Stomach smooth muscle (tissue), 2 donors: ENCODE results near the gene S100A7A.

Experiments
- H3K27ac ChIP-seq: one replicate; pipeline ENCODE4 v1.7.0; 2013; ENCODE audit warnings: mild to moderate bottlenecking, low read length, inconsistent platforms
- H3K27me3 ChIP-seq, 2 donors: one replicate each; pipeline ENCODE4 v1.7.0; 2013; ENCODE audit warnings: low read length in 2 of 2; ENCODE audit not compliant: insufficient read depth in 2 of 2, control insufficient read depth in 1 of 2
- H3K36me3 ChIP-seq, 2 donors: one replicate each; pipeline ENCODE4 v1.7.0; 2013; ENCODE audit warnings: low read length in 2 of 2; ENCODE audit not compliant: control insufficient read depth in 2 of 2, insufficient read depth in 2 of 2
- H3K4me1 ChIP-seq: one replicate; pipeline ENCODE4 v1.7.0; 2013; ENCODE audit warnings: low read length; ENCODE audit not compliant: control insufficient read depth, insufficient read depth
- H3K4me3 ChIP-seq, 2 donors: one replicate each; pipeline ENCODE4 v1.7.0; 2013; ENCODE audit warnings: low read length in 2 of 2
- H3K9ac ChIP-seq, 2 donors: one replicate each; pipeline ENCODE4 v1.7.0; 2013; ENCODE audit warnings: low read length in 2 of 2, mild to moderate bottlenecking in 1 of 2
- H3K9me3 ChIP-seq, 2 donors: one replicate each; pipeline ENCODE4 v1.7.0; 2013; ENCODE audit warnings: low read length in 2 of 2; ENCODE audit not compliant: control insufficient read depth in 2 of 2
- donor health status: healthy.
- donor health status: Pancreatic carcinoma.

S100A7A gene

GRCh38 chr1:153415850-153416570 lies at the start of gene S100A7A:
Gene S100A7A (plus strand): TSS chr1:153416520. CDS start chr1:153418083, 1,563 bp downstream.
- Histone ChIP-seq H3K36me3 (no peaks in the 10 kb centered on the region), H3K4me1 (no peaks in the 10 kb centered on the region), H3K4me3 (no peak within 1 kb of the TSS), H3K9me3 (peaks cover 0 to 6% of the 10 kb centered on the region in 2 donors), H3K27ac (no peak within 1 kb of the TSS), H3K9ac (no peak within 1 kb of the TSS), H3K27me3 (peaks cover 3 to 4% of the 10 kb centered on the region in 2 donors)

- H3K4me3 ChIP-seq = no peak overlapping the region
- H3K36me3 ChIP-seq = no peaks in the 10 kb centered on the region
- H3K27me3 ChIP-seq = peaks cover 5 to 7% of the 10 kb centered on the region in 2 donors
- H3K27ac ChIP-seq = no peak overlapping the region
- no peaks in the 10 kb centered on the region for H3K9me3 ChIP-seq
- no peaks in the 10 kb centered on the region for H3K4me1 ChIP-seq
- no peak overlapping the region for H3K9ac ChIP-seq
Observed at GRCh38 chr1:153367090-153367489, 49.2 kb upstream of the S100A7A start.

- Histone ChIP-seq H3K27ac (no peak overlapping the region), H3K4me1 (no peaks in the 10 kb centered on the region)
Observed at GRCh38 chr1:153368495-153368894, 47.8 kb upstream of the S100A7A start.

GRCh38 chr1:153370146-153370545 lies 46.2 kb upstream of the S100A7A start:
- H3K27me3 ChIP-seq = peaks cover 4% of the 10 kb centered on the region in 2 donors
- no peaks in the 10 kb centered on the region for H3K36me3 ChIP-seq
- no peaks in the 10 kb centered on the region for H3K4me1 ChIP-seq
- H3K9me3 ChIP-seq = no peaks in the 10 kb centered on the region
- no peak overlapping the region for H3K27ac ChIP-seq
- no peak overlapping the region for H3K4me3 ChIP-seq
- H3K9ac ChIP-seq = no peak overlapping the region

More at GRCh38 chr1:153368495-153368894, 47.8 kb upstream of the S100A7A start:
- Histone ChIP-seq H3K36me3 (no peaks in the 10 kb centered on the region), H3K9me3 (no peaks in the 10 kb centered on the region), H3K9ac (no peak overlapping the region), H3K27me3 (peaks cover 4 to 5% of the 10 kb centered on the region in 2 donors), H3K4me3 (no peak overlapping the region)

- no peak overlapping the region for H3K9ac ChIP-seq
- H3K27ac ChIP-seq = no peak overlapping the region
- H3K9me3 ChIP-seq = no peaks in the 10 kb centered on the region
- no peaks in the 10 kb centered on the region for H3K36me3 ChIP-seq
- H3K4me1 ChIP-seq = no peaks in the 10 kb centered on the region
- no peak overlapping the region for H3K4me3 ChIP-seq
- peaks cover 0 to 4% of the 10 kb centered on the region in 2 donors for H3K27me3 ChIP-seq
Observed at GRCh38 chr1:153371231-153371630, 45.1 kb upstream of the S100A7A start.

- Histone ChIP-seq H3K4me1 (no peaks in the 10 kb centered on the region), H3K27ac (no peak overlapping the region), H3K9ac (no peak overlapping the region), H3K4me3 (no peak overlapping the region), H3K27me3 (peaks cover 0 to 2% of the 10 kb centered on the region in 2 donors), H3K9me3 (no peaks in the 10 kb centered on the region), H3K36me3 (no peaks in the 10 kb centered on the region)
Observed at GRCh38 chr1:153372571-153372970, 43.7 kb upstream of the S100A7A start.

- Histone ChIP-seq H3K9ac (no peak overlapping the region), H3K27ac (no peak overlapping the region), H3K36me3 (no peaks in the 10 kb centered on the region), H3K4me1 (no peaks in the 10 kb centered on the region), H3K9me3 (no peaks in the 10 kb centered on the region), H3K4me3 (no peak overlapping the region), H3K27me3 (peaks cover 0 to 2% of the 10 kb centered on the region in 2 donors)
Observed at GRCh38 chr1:153374071-153374470, 42.2 kb upstream of the S100A7A start.

- Histone ChIP-seq H3K27me3 (peaks cover 0 to 2% of the 10 kb centered on the region in 2 donors), H3K36me3 (no peaks in the 10 kb centered on the region), H3K4me3 (no peak within 1 kb of the TSS), H3K9me3 (peaks cover 0 to under 1% of the 10 kb centered on the region in 2 donors), H3K4me1 (no peaks in the 10 kb centered on the region), H3K9ac (no peak within 1 kb of the TSS), H3K27ac (no peak within 1 kb of the TSS)
Observed at GRCh38 chr1:153375511-153375910, 40.8 kb upstream of the S100A7A start, which contains the start of gene S100A12. Gene S100A12 (minus strand): TSS chr1:153375621. CDS start chr1:153374592, 1,029 bp downstream.

GRCh38 chr1:153379591-153379990 lies 36.7 kb upstream of the S100A7A start:
- H3K27ac ChIP-seq = no peak overlapping the region
- H3K36me3 ChIP-seq = no peaks in the 10 kb centered on the region
- H3K9ac ChIP-seq = no peak overlapping the region
- H3K9me3 ChIP-seq = peaks cover 0 to 3% of the 10 kb centered on the region in 2 donors
- H3K4me1 ChIP-seq = no peaks in the 10 kb centered on the region
- no peak overlapping the region for H3K4me3 ChIP-seq
- peaks cover 0 to 2% of the 10 kb centered on the region in 2 donors for H3K27me3 ChIP-seq

GRCh38 chr1:153380711-153381110 lies 35.6 kb upstream of the S100A7A start:
- H3K9me3 ChIP-seq = peaks cover 0 to 3% of the 10 kb centered on the region in 2 donors
- H3K4me1 ChIP-seq = no peaks in the 10 kb centered on the region
- H3K4me3 ChIP-seq = no peak overlapping the region
- H3K27ac ChIP-seq = no peak overlapping the region
- peaks cover 0 to 2% of the 10 kb centered on the region in 2 donors for H3K27me3 ChIP-seq
- H3K9ac ChIP-seq = no peak overlapping the region
- H3K36me3 ChIP-seq = no peaks in the 10 kb centered on the region

GRCh38 chr1:153384958-153385580 lies 31.3 kb upstream of the S100A7A start:
- Histone ChIP-seq H3K9me3 (peaks cover 0 to 3% of the 10 kb centered on the region in 2 donors), H3K4me1 (no peaks in the 10 kb centered on the region), H3K27me3 (peaks cover 0 to 2% of the 10 kb centered on the region in 2 donors), H3K4me3 (no peak overlapping the region), H3K9ac (no peak overlapping the region), H3K36me3 (no peaks in the 10 kb centered on the region), H3K27ac (no peak overlapping the region)
